ENCODE results near the gene ADCY7. TPM values are rescaled to one million over a fixed set of nuclear protein-coding genes. Genes with fewer than 3 reads are reported as not detected.

Gene ADCY7
- total RNA-seq, result 52.5 and 61.2 TPM in 2 replicates

GRCh38 chr16:50266337-50267091 lies at the start of gene ADCY7:
Gene ADCY7 (plus strand): TSS chr16:50266551. CDS start chr16:50288180, 21,629 bp downstream.

Small RNA genes within 50 kb of the gene (small RNA-seq; reads per million reads assigned to genes)
- not detected for gene MIR6771

Other genes starting within 250 kb of the ADCY7 start
- 20.2 and 25.8 TPM in 2 replicates for gene CNEP1R1, start 241.3 kb upstream of the ADCY7 start, total RNA-seq
- gene HEATR3, start 200.6 kb upstream of the ADCY7 start, total RNA-seq, result 16.5 and 33.2 TPM in 2 replicates
- 6.2 and 12.7 TPM in 2 replicates for gene TENT4B, start 113.2 kb upstream of the ADCY7 start, total RNA-seq
- 19.5 and 34.4 TPM in 2 replicates for gene BRD7, start 102.4 kb downstream of the ADCY7 start, total RNA-seq